Gastrocnemius medialis (tissue), 4 donors: ENCODE results near the gene AGO3. TPM values are rescaled to one million over a fixed set of nuclear protein-coding genes. Genes with fewer than 3 reads are reported as not detected.

Experiments used
- ATAC-seq, 2 donors: fragments of 150-250 bp; one replicate each; pipeline ENCODE4 v1.9.1; 2016
- DNase-seq, 2 donors: peaks; one replicate each; pipeline ENCODE4 v3.0.0-alpha.2; 2019
- H3K27ac ChIP-seq, 4 donors: fragments of 200-600 bp; sonication (generic); 1 replicate in 1 of 4; 2 replicates in 3 of 4; pipeline ENCODE4 v1.5.1; 2016 to 2018; ENCODE audit warnings: mild to moderate bottlenecking in 2 of 4, moderate library complexity in 1 of 4
- H3K27me3 ChIP-seq, 3 donors: fragments of 200-600 bp; sonication (generic) in 2 of 3; 1 replicate in 1 of 3; 2 replicates in 2 of 3; pipeline versions ENCODE4 v1.5.1 to v1.6.0; 2016 to 2019; ENCODE audit warnings: mild to moderate bottlenecking in 1 of 3, moderate library complexity in 1 of 3
- H3K36me3 ChIP-seq, 2 donors: fragments of 200-600 bp; sonication (generic) in 1 of 2; one replicate each; pipeline ENCODE4 v1.5.1; 2017 to 2018
- H3K4me1 ChIP-seq, 2 donors: fragments of 200-600 bp; sonication (generic) in 1 of 2; one replicate each; pipeline ENCODE4 v1.5.1; 2016 to 2017; ENCODE audit warnings: mild to moderate bottlenecking in 2 of 2
- H3K4me3 ChIP-seq, 4 donors: fragments of 200-600 bp; sonication (generic) in 3 of 4; 1 replicate in 1 of 4; 2 replicates in 3 of 4; pipeline ENCODE4 v1.5.1; 2016 to 2019; ENCODE audit warnings: mild to moderate bottlenecking in 2 of 4
- H3K9me3 ChIP-seq, 3 donors: fragments of 200-600 bp; sonication (generic) in 2 of 3; 1 replicate in 1 of 3; 2 replicates in 2 of 3; pipeline ENCODE4 v1.5.1; 2016 to 2019
- POLR2A ChIP-seq, 2 donors: fragments of 450-650 bp; IDR thresholded peaks; one replicate each; pipeline ENCODE4 v1.6.1; 2017; ENCODE audit warnings: antibody characterized with exemption in 2 of 2, mild to moderate bottlenecking in 2 of 2, moderate library complexity in 2 of 2
- in situ Hi-C, 4 donors: fragments of 200-750 bp; cut with MboI; loops; one replicate each; pipeline versions ENCODE4 v1.15.0 to v1.8.0; 2017; ENCODE audit warnings: low sequenced_read_pairs in 4 of 4
- intact Hi-C: fragments of 100-400 bp; cut with DNase I; formaldehyde crosslinking; loops from one replicate; pipeline ENCODE4 v1.15.1; 2023; ENCODE audit warnings: low total_unique reads
- total RNA-seq, 4 donors: library from RNA; depleted of rRNA; stranded (reverse); fragments of >200 nt; gene quantifications; one replicate each; pipeline versions ENCODE4 v1.1.0 to v1.2.3, GENCODE V29; 2016
- TF ChIP-seq, protein P1 (sequence below), 5 experiments: fragments of 450-650 bp in 3 of 5; fragments of 200-600 bp in 2 of 5; sonication (generic) in 2 of 5; IDR thresholded peaks in 4 of 5; conservative IDR thresholded peaks in 1 of 5; 1 replicate in 4 of 5; 2 replicates in 1 of 5; pipeline ENCODE4 v1.5.1; 2016 to 2019; ENCODE audit warnings: antibody characterized with exemption in 5 of 5, mild to moderate bottlenecking in 3 of 5, moderate library complexity in 3 of 5

AGO3 gene
- total RNA-seq, 4 donors from 2014 or later, result 12.8 to 18.8 (median 13.6) TPM

DNA sequence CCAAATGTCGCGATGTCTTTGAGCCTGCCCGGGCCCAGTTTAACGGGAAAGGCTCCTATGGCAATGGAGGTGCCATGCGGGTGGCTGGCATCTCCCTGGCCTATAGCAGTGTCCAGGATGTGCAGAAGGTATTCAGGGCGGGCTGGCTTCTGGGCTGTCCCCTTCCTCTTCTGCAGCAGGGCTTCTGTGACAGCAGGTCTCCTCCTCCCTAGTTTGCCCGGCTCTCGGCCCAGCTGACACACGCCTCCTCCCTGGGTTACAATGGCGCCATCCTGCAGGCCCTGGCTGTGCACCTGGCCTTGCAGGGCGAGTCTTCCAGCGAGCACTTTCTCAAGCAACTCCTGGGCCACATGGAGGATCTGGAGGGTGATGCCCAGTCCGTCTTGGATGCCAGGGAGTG is 160.8 kb downstream of the AGO3 start:
- Histone ChIP-seq H3K27ac (no peak overlapping the region), H3K9me3 (no peaks in the 10 kb centered on the region), H3K4me1 (peaks cover 16 to 24% of the 10 kb centered on the region in 2 donors), H3K27me3 (no peaks in the 10 kb centered on the region), H3K36me3 (peaks cover 0 to 51% of the 10 kb centered on the region in 2 donors), H3K4me3 (no peak overlapping the region)
- TF ChIP-seq, protein P1, sequence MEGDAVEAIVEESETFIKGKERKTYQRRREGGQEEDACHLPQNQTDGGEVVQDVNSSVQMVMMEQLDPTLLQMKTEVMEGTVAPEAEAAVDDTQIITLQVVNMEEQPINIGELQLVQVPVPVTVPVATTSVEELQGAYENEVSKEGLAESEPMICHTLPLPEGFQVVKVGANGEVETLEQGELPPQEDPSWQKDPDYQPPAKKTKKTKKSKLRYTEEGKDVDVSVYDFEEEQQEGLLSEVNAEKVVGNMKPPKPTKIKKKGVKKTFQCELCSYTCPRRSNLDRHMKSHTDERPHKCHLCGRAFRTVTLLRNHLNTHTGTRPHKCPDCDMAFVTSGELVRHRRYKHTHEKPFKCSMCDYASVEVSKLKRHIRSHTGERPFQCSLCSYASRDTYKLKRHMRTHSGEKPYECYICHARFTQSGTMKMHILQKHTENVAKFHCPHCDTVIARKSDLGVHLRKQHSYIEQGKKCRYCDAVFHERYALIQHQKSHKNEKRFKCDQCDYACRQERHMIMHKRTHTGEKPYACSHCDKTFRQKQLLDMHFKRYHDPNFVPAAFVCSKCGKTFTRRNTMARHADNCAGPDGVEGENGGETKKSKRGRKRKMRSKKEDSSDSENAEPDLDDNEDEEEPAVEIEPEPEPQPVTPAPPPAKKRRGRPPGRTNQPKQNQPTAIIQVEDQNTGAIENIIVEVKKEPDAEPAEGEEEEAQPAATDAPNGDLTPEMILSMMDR (IDR thresholded peaks at IDR 0.05 in 4 of 5, conservative IDR thresholded peaks at IDR 0.05 in 1 of 5), result no peak
- TF ChIP-seq POLR2A (IDR thresholded peaks at IDR 0.05), result no peak
- intact Hi-C loops, result loop anchor here (10.0 kb wide), 1 partner anchor 193 kb away; no protein-coding TSS in a partner anchor
- no peak for ATAC-seq
- in situ Hi-C loops, result loop anchor here in 2 of 4 donors (10.0 kb wide), 3 partner anchors 53 to 323 kb away; partner anchors contain the start of gene TRAPPC3 (in 1 of the 2)
- DNase-seq, result no peak

DNA sequence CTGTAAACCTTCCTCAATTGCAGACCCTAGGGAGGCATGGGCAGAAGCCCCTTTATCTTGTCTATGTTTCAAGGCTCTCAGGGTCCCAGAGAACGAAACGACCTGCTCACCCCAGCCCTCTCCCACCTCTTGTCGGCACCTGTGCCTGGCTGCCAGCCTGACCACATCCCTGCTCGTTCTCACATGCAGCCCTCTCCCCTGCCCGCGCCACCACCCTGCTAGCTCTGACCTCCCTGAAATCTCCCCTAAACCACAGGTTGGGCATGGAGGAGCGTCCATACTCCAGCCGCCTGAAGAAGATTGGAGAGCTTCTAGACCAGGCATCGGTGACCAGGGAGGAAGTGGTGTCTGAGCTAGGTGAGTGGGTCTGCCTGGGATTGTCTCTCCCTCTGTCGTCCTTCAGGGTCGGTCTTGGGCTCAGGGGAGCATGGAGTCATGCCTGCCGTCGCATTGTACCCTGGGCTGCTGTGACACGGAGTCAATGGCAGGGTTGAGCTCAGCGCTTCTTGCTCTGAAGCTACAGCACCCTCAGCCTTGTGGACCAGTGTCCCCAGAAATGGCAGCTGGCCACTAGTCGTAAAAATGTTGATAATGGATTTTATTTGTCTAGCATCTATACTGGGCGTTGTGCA is 161.4 kb downstream of the AGO3 start:
- DNase-seq (no peak), ATAC-seq (no peak)
- H3K4me3 ChIP-seq, result no peak overlapping the region
- intact Hi-C loops (loop anchor here (10.0 kb wide), 1 partner anchor 193 kb away; no protein-coding TSS in a partner anchor), in situ Hi-C loops (loop anchor here in 2 of 4 donors (10.0 kb wide), 3 partner anchors 53 to 323 kb away; partner anchors contain the start of gene TRAPPC3 (in 1 of the 2))
- H3K9me3 ChIP-seq, result no peaks in the 10 kb centered on the region
- H3K27ac ChIP-seq, result no peak overlapping the region
- H3K4me1 ChIP-seq, result peaks cover 16 to 24% of the 10 kb centered on the region in 2 donors
- H3K27me3 ChIP-seq, result no peaks in the 10 kb centered on the region
- TF ChIP-seq POLR2A (IDR thresholded peaks at IDR 0.05), result no peak
- TF ChIP-seq, protein P1 (IDR thresholded peaks at IDR 0.05 in 4 of 5, conservative IDR thresholded peaks at IDR 0.05 in 1 of 5), result no peak
- peaks cover 0 to 51% of the 10 kb centered on the region in 2 donors for H3K36me3 ChIP-seq

DNA sequence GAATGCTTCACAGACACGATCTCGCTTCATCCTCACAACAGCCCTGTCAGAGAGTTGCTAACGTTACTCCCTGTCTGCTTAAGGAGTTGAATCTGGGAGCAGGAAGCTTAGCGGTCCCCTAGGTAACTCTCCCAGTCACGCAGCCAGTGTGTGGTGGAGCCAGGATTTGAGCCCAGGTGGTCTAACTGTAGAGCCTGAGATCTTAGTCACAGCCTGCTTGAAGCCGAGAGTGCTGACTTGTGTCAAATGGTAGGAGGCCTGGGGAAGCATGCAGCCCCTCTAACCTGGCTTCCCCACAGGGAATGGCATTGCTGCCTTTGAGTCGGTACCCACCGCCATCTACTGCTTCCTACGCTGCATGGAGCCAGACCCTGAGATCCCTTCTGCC is 161.9 kb downstream of the AGO3 start:
- no peak for DNase-seq
- no peaks in the 10 kb centered on the region for H3K27me3 ChIP-seq
- no peak for ATAC-seq
- no peak overlapping the region for H3K4me3 ChIP-seq
- TF ChIP-seq POLR2A (IDR thresholded peaks at IDR 0.05), result no peak
- no peaks in the 10 kb centered on the region for H3K9me3 ChIP-seq
- peaks cover 16 to 24% of the 10 kb centered on the region in 2 donors for H3K4me1 ChIP-seq
- in situ Hi-C loops (loop anchor here in 2 of 4 donors (10.0 kb wide), 3 partner anchors 52 to 322 kb away; partner anchors contain the start of gene TRAPPC3 (in 1 of the 2)), intact Hi-C loops (loop anchor here (10.0 kb wide), 1 partner anchor 192 kb away; no protein-coding TSS in a partner anchor)
- peaks cover 0 to 51% of the 10 kb centered on the region in 2 donors for H3K36me3 ChIP-seq
- no peak overlapping the region for H3K27ac ChIP-seq

DNA sequence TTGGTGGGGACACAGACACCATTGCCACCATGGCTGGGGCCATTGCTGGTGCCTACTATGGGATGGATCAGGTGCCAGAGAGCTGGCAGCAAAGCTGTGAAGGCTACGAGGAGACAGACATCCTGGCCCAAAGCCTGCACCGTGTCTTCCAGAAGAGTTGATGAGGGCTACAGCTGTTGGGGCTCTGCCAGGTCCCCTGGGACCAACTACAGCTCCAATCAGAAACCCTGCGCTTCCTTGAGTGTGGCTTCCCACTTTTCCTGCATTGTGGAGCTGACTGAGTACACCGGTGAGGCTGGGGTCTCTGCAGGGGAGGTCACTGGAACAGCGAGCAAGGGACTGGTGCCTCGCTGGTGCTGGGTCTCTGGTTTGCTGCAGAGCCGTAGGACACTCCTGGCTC is 162.3 kb downstream of the AGO3 start:
- Histone ChIP-seq H3K9me3 (no peaks in the 10 kb centered on the region), H3K4me3 (no peak overlapping the region), H3K36me3 (peaks cover 0 to 51% of the 10 kb centered on the region in 2 donors), H3K27me3 (no peaks in the 10 kb centered on the region), H3K27ac (no peak overlapping the region), H3K4me1 (peaks cover 16 to 23% of the 10 kb centered on the region in 2 donors)
- in situ Hi-C loops, result loop anchor here in 2 of 4 donors (10.0 kb wide), 3 partner anchors 52 to 322 kb away; partner anchors contain the start of gene TRAPPC3 (in 1 of the 2)
- no peak for TF ChIP-seq POLR2A (IDR thresholded peaks at IDR 0.05)
- TF ChIP-seq, protein P1 (IDR thresholded peaks at IDR 0.05 in 4 of 5, conservative IDR thresholded peaks at IDR 0.05 in 1 of 5), result no peak
- DNase-seq (no peak), ATAC-seq (no peak)
- intact Hi-C loops, result loop anchor here (10.0 kb wide), 1 partner anchor 192 kb away; no protein-coding TSS in a partner anchor

DNA sequence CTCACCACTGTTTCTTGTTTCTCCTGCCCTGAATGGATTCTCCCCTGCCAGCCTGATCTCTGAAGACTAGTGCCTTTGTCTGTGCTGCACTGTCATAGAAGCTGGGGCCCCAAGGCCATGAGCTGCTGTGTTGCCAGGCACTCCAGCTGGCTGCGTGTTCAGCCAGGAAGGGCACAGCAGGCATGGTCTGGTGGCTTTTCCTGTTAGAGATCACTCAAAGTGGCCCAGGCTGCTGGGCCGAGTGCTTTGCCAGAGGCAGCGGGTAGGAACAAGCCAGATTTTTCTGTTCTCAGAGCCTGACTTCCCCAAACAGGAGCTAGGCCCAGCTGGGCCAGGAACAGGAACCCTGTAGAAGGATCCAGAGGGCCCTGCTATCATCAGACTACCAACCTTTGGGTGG is 163.0 kb downstream of the AGO3 start:
- peaks cover 0 to 51% of the 10 kb centered on the region in 2 donors for H3K36me3 ChIP-seq
- intact Hi-C loops, result loop anchor here (10.0 kb wide), 1 partner anchor 191 kb away; no protein-coding TSS in a partner anchor

More for the DNA sequence above, 163.0 kb downstream of the AGO3 start:
- Histone ChIP-seq H3K27ac (peak overlapping the region in 1 of 4 donors; percentile 10), H3K4me3 (no peak overlapping the region), H3K27me3 (no peaks in the 10 kb centered on the region), H3K4me1 (peaks cover 16 to 20% of the 10 kb centered on the region in 2 donors), H3K9me3 (no peaks in the 10 kb centered on the region)
- TF ChIP-seq, protein P1 (IDR thresholded peaks at IDR 0.05 in 4 of 5, conservative IDR thresholded peaks at IDR 0.05 in 1 of 5), result no peak
- TF ChIP-seq POLR2A (IDR thresholded peaks at IDR 0.05), result no peak
- DNase-seq (no peak), ATAC-seq (no peak)
- in situ Hi-C loops, result loop anchor here in 2 of 4 donors (10.0 kb wide), 3 partner anchors 51 to 321 kb away; partner anchors contain the start of gene TRAPPC3 (in 1 of the 2)
